ENCODE measurements around the gene WWOX.
A peak's percentile ranks its signal among the peaks of the same experiment; 100 is the strongest.

Gene WWOX

DNA sequence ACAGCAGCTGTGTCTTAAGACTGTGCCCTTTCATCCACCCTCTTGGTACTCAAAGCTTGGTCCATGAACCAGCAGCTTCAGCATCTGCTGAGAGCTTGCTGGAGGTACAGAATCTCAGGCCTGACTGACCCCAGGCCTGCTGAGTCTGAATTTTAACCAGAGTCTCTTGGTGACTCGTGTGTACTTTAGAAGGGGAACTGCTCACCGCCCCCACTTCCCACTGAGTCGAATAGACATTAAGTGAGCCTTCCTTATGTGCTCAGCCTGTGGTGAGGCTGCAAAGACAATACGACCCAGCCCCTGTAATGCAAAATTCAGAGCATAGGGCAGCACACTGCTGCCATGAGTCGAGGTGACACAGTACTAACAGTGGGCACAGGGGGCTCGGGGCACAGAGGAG is 662.8 kb downstream of the WWOX start:
- no peak for TF ChIP-seq CTCF (IDR thresholded peaks at IDR 0.05; ENCODE audit: insufficient read depth, missing control alignments)
- DNase-seq (ENCODE audit: insufficient read length, low spot score): no peak
- FAIRE-seq: no peak

DNA sequence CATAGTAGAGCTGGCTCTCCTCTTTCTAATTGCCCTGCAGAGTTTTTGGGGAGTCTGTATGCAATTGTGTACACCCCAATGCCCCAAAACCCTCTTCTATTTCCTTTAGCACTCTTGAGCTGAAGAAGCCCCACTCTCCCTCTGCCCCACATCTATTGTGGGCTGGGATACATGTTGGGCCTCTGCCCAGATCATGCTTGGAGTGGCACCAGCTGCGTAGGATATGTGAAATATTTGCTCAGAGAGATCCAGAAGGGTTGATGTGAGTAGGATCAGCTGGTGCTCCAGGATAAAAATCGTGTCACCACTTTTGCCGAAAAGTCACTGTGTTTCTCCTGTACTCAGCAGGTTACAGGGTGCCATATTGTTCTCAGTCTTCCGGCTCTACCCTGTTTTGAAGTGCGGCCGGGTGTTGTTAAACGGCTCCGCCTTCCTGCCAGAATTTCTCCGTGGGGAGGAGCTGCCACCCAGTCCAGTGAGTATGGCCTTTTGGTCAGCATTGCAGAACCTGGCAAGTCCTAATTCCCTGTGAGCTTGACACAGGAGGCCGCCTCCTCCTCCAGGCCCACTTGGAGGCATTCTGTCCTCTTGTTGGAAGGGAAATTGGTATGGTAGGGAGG is 664.5 kb downstream of the WWOX start:
- TF ChIP-seq CTCF (IDR thresholded peaks at IDR 0.05; ENCODE audit: insufficient read depth, missing control alignments): no peak
- DNase-seq (ENCODE audit: insufficient read length, low spot score) (no peak), FAIRE-seq (no peak)

- TF ChIP-seq CTCF (IDR thresholded peaks at IDR 0.05; ENCODE audit: insufficient read depth, missing control alignments): no peak
- FAIRE-seq (no peak), DNase-seq (ENCODE audit: insufficient read length, low spot score) (no peak)
These were observed 665.0 kb downstream of the WWOX start for GRCh38 chr16:78764478-78764877.

GRCh38 chr16:78768226-78768625 is 668.8 kb downstream of the WWOX start:
- DNase-seq (ENCODE audit: insufficient read length, low spot score) (no peak), FAIRE-seq (no peak)
- TF ChIP-seq CTCF (IDR thresholded peaks at IDR 0.05; ENCODE audit: insufficient read depth, missing control alignments): no peak

DNA sequence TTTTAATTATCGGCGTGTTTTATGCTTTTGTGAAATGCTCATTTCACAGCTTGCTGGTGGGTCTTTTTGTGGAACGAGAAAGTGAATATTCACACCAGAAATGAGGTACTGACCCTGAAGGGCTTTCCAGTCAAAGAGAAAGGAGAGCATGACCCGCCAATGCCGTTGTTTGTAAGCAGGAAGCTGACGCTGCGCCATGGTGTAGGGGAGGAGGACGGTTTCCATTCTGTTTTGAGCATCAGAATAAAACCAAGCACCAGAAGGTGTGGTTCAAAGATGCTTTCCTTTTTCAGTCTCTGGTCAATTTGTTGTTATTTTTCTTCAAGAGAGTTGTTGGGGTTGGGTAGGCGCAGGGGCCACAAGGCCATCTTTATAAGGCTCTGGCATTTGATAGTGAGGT is 669.3 kb downstream of the WWOX start:
- DNase-seq (ENCODE audit: insufficient read length, low spot score): no peak
- TF ChIP-seq CTCF (IDR thresholded peaks at IDR 0.05; ENCODE audit: insufficient read depth, missing control alignments): no peak
- no peak for FAIRE-seq

DNA sequence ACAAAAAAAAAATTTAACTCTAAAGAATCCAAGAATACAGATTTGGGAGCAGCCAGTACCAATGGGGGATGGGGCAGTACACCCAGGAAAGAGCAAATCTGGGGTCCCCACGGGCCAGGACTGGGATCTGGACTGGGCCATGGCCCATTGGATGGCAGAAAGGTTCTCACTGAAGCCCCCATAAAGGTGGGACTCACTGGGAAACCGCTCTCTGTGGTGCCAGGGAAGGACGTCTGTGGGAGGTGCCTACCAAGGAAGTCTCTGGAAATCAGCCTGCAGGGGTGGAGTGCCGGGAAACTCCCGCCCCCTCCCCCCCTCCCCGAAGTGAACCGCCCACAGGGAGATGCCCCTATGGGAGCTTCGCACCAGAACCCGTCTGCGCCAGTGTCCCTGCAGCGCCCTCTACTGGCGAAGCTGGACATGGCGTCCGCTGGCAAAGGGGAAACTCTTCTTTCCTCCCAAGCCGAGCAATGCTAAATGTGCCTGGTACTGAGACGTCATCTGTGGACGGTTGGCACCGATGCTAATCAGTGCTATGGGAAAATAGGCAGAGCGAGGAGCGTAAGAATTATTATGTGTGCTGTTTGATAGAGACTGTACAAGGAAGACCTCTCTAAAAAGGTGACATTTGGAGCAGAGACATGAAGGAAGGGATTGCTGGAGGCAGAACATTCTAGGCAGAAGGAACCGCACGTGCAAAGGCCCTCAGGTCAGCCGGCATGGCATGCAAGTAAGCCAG is 671.1 kb downstream of the WWOX start:
- DNase-seq (ENCODE audit: insufficient read length, low spot score): peak; percentile 27
- FAIRE-seq: no peak
- peak; percentile 69 for TF ChIP-seq CTCF (IDR thresholded peaks at IDR 0.05; ENCODE audit: insufficient read depth, missing control alignments)

DNA sequence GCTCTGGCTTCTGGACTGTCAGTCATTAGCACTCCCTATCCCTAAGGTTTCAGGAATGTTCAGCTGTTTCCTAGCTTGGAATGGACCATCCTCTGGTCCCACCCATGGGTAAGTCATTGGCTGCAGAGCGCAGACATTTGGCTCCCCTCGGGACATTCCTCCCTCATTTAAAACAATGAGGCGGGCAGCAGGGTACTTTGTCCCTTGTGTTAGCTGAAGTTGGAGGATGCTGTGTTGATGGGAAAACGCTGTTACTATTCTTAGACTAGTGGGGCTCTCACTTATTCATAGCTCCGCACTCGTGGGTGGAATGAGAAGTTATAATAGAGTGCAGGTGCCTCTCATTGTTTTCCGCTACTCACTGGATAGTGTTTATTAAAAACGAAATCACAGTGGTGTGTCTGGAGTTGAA is 673.8 kb downstream of the WWOX start:
- DNase-seq (ENCODE audit: insufficient read length, low spot score): no peak
- no peak for FAIRE-seq
- TF ChIP-seq CTCF (IDR thresholded peaks at IDR 0.05; ENCODE audit: insufficient read depth, missing control alignments): no peak
